IPS DF 4.7 (cell line): ENCODE measurements around the gene CDC14C.
"Not testable (repeated sequence)": the region's sequence is repeated elsewhere in the genome, so short reads cannot be mapped to it uniquely, and the experiment has no call there.

ENCODE experiments used
- DNase-seq: peaks from one replicate; pipeline ENCODE4 v3.0.0-alpha.2; 2013; ENCODE audit warnings: low spot score; ENCODE audit errors: extremely low read depth

The CDC14C gene

GRCh38 chr7:48924433-48924832, at the start of gene CDC14C:
CDC14C (plus strand) TSS chr7:48924547; CDS start chr7:48924673, 126 bp downstream.
- no peak for DNase-seq

DNA sequence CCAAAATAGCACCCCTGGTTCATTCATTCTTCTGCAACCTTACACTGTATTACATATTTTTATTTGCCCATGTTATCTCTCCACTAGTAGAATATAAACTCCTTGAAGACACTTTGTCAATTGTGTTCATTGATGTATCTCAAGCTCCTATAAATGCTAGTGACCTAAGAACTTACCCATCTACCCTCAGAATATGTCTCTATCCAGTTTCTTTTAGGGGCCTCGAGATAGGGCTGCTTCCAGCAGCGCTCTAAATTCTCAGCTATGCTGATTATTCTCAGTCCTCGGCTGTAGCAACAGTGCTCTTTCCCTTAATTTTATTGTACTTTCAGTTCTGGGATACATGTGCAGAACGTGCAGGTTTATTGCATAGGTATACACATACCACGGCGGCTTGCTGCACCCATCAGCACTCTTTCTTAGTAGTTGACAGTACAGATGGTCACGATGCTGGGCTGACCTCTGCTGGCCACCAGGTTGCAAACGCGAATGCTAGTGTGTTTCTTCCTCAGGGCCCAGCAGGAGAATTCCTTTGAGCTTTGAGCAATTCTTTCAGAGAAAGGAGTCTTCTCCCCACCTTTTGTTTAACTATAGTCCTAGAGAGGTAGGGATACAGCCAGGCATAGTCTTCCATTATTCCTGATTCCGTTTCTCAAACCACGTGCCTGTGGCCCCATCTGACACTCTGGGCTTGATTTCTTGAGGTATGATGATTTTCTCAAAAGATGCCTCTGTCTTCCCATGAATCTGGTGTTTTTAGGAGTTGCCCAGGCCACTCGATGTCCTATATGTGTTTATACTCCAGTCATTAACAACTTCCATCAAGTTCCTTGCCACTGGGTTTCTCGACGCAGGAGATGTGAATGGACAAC, 49.1 kb upstream of the CDC14C start:
- peak; percentile 46 for DNase-seq

DNA sequence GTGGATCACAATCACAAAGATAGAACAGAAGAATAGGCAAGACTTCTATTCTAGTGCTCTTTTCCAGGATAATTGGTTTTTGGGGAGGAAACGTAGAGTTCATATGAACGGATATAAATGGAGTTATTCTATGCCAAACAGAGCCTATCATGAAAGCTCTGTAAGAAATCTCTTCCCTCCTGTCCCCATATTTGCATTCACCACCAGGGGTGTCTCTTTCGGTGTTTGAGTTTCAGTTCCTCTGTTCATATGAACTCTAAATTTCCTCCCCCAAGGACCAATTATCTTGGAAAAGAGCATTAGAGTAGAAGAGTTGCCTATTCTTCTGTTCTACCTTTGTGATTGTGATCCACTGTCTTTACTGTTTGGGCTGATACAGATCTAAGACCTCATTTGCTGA, 48.3 kb upstream of the CDC14C start:
- DNase-seq, result no peak

DNA sequence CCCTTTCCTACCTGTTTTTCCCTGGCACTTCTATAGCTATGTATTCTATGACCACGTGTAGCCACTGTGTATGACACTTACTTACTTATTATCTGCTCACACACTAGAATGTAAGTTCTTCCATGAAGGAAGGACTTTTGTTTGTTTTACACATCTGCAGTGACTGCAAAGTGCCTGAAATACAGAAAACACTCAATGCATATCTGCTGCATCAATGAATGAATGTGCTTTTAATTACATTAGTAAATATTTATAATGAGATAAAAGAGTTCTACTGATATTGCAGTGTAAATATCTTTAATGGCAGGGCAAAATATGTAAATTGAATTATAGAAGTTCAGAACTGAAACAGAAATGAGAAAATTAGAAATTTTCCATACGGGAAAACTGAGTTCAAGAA, 43.5 kb upstream of the CDC14C start:
- DNase-seq, result no peak

DNA sequence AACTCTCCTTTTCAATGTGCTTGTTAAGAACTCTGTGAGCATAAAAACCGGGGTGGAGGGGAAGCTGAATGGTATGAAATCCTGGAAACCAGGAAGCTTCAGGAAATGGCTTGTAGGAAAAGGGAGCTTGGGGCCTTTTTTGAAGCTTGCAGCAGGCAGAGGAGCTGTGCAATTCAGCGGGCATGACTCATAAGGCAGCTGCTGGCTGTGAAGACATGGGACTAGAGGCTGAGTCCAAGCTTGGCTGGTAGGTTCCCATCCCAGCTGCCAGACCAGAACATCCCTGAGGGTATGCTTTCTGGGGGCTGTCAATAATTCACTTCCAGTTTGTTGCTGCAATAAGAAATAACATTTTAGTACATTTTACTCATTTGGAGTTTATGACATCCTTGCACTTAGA, 36.8 kb upstream of the CDC14C start:
- DNase-seq, result no peak

DNA sequence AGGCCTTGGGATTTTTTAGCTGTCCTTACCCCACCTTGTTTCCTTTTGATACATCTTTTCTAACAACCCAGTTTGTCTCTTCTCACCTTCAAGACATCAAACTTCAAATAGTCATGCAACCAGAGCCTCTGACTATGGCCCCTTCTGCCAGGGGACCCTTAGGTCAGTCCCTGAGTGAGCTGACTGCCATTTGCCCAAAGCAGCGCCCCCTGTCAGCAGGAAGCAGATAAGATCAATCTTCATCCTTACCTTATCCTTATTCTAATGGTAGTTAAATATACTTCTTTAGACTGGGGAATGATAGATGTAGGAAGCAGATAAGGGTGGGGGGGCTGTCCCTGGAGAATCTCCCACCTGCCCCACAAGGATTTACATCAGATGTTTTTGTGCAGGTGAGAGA, 29.8 kb upstream of the CDC14C start:
- no peak for DNase-seq

DNA sequence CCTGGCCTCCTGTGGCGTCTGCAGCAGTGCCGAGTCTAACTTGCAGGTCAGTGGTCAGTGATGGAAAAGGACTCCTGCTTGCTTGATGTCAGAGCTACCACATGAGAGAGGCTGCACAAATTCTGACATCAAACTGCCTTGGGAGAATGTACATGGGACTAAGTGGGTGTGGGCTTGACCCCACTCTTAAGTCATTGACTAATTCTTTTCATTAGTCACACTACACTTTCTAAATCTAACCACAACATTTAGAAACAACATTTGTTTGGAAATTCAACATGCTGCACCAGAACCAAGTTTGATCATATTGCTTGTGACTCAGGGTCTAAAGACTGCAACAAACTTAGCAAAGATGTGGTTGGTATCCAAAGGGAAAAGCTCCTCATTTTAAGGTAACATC, 24.4 kb upstream of the CDC14C start:
- DNase-seq, result no peak

- DNase-seq, result no peak
Observed at GRCh38 chr7:48901966-48902365, 22.4 kb upstream of the CDC14C start.

DNA sequence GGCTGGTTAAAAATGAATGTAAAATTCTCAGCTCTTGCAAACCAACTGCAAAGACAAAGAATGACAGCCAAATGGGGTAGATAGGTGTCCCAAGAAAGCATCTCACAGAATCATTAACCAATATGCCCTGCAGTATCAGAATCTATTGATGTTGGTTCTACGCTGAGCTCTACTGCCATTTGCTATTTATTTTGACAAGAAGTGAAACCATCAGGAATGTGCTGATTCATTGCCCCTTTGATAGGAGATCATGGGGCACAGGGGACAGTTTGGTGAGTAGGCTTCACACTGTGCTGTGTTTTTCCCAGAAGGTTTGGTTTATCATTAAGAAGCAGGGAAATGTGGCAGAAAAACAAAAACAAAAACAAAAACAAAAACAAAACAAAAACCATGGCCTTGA, 19.4 kb upstream of the CDC14C start:
- no peak for DNase-seq

DNA sequence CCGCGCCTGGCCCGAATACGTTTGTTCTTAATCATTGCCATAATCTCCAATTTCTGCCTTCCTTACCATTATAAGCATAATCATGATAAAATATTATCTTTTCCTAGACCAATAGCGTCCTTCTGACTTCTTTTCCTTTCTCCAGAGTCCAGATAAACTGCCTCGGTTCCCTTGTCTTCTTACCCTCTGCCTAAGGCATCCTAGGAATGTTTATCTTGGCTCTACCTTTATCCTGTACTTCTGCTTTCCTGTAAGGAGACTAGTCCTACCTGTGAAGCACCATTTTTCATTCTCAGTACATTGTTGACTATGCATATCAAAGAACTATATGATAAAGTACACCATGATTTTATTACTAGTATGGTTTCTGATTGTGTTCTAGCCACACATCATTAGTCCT, 18.7 kb upstream of the CDC14C start:
- DNase-seq, result not testable (repeated sequence)

- DNase-seq, result not testable (repeated sequence)
Observed at GRCh38 chr7:48909887-48910286, 14.5 kb upstream of the CDC14C start.

GRCh38 chr7:48931481-48931880, 7.1 kb downstream of the CDC14C start:
- no peak for DNase-seq

DNA sequence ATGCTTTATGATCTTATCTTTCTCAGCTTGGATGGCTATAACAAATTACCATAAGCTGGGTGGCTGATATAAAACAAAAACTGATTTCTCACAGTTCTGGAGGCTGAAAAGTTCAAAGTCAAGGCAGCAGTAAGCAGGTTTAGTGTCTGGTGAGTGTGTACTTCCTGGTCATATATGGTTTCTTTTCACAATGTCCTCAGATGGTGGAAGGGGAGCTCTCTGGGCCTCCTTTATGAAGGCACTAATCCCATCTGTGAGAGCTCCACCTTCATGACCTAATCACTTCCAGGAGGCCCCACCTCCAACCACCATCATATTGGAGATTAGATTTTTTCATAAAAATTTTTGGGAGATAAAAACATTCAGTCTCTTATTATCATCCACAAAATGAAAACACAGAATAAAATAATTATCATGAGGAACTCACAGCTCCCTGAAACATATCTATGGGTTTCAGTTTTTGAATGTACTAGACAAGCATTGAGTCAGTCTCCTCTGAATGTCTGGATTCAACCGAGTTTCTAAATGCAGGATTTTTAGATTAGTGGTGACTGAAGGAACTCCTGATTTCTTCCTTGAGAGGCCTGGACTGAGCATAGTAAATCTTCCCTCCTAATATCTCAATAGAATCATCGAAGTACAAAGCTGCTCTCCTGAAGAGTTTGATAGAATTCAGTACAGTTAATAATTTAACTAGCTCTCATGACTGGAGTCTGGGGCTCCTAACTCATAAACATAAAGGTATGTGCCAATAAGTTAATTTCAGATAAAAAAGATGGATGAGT, 8.0 kb downstream of the CDC14C start:
- DNase-seq, result no peak

DNA sequence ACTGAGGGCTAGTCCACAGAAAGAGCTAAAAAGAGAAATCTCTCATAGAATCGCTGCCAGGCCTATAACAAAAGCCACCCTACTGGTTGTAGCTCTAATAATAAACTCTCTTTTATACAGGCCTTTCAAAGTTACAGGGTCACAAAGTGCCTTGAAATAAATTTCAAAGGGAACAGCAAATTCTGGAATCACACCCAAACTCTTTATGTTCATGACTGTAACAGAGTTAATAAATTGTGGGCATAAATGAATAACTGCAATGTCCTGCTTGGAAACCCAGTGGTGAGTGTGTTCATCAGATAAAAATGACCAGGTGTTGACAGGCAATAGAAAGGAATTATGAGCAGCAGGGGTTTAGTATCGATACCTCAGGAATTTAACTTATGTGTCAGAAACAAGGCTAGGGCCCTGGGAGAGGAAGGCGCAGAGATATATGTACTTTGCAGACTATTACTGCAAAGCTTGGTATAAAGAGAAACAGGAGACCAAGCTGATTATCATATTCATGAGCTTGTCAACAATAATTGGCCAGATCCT, 9.3 kb downstream of the CDC14C start:
- no peak for DNase-seq

DNA sequence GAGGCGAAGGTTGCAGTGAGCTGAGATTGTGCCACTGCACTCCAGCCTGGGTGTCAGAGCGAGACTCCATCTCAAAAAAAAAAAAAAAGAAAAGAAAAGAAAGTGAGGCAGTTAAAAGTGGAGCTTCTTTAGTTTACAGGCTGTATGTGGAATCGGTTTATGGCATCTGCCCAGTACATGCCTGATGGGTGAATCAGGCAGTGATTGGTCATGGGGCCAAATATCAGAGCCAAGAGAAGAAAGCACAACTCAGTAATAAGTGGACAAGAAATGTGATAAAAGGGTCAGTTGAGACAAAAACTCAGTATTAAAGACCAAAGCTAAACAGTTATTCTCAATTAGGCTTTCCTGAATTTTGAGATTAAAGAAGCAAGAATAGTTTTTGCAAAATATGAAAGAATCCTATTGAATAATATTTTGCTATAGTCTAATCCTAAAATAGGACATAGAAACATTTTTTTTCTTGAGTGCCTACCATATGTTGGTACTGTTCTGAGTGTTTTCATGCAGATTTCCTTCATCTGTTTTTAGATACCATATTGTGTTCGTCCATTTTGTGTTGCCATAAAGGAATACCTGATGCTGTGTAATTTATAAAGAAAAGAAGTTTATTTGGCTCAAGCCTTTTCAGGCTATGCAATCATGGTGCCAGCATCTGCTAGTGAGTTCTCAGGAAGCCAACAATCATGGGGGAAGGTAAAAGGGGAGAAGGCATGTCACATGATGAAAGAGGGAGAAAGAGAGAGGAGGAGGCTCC, 14.4 kb downstream of the CDC14C start:
- no peak for DNase-seq

GRCh38 chr7:48943279-48943990, 19.1 kb downstream of the CDC14C start:
- DNase-seq, result no peak

GRCh38 chr7:48955916-48956315, 31.6 kb downstream of the CDC14C start:
- DNase-seq, result no peak

- DNase-seq, result no peak
Observed at GRCh38 chr7:48959676-48960075, 35.3 kb downstream of the CDC14C start.

DNA sequence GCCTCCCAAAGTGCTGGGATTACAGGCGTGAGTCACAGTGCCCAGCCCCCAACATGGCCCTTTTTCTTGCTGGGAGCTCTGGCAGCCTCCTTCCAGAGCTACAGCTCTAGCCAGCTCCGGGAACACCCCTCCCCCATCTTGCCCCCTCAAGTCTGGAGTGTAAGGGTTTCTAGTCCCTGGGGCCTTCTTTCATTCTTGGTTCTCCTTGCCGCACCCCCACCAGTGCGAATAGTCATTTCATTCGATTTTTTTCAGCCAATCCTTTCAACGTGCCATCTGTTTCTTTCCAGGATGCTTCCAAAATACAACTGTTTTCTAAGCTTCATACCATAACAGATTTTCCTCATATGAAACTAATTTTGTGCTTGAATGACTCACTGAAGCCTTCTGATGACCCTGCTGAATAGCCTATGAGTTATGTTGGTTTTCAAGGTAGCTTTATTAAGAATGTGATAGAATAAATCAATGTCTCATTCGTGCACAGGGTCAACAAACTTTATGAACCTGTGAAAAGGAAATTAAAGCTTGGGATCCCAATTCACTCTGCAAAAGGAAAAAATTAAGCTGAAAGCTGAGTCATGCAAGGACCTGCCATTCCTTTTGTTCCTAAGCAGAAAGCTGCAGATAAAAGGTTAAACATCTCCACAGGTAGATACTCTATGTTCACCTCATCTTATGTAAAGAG, 38.6 kb downstream of the CDC14C start:
- no peak for DNase-seq

GRCh38 chr7:48964074-48964473, 39.7 kb downstream of the CDC14C start:
- no peak for DNase-seq
